LNCaP clone FGC (cell line): ENCODE measurements around the gene SLC19A2.

Experiments used
- DNase-seq: peaks from one replicate; pipeline ENCODE4 v3.0.0-alpha.2; 2011; ENCODE audit warnings: low read depth
- H3K4me3 ChIP-seq: 2 replicates; pipeline ENCODE4 v1.5.1; 2011; ENCODE audit warnings: mild to moderate bottlenecking, low read depth, low read length, control low read depth
- TF ChIP-seq, protein P1 (sequence below): IDR thresholded peaks from 2 replicates; pipeline ENCODE4 v1.5.1; 2012; ENCODE audit warnings: mild to moderate bottlenecking; ENCODE audit not compliant: control insufficient read depth, insufficient read depth; ENCODE audit errors: extremely low read depth

The SLC19A2 gene

DNA sequence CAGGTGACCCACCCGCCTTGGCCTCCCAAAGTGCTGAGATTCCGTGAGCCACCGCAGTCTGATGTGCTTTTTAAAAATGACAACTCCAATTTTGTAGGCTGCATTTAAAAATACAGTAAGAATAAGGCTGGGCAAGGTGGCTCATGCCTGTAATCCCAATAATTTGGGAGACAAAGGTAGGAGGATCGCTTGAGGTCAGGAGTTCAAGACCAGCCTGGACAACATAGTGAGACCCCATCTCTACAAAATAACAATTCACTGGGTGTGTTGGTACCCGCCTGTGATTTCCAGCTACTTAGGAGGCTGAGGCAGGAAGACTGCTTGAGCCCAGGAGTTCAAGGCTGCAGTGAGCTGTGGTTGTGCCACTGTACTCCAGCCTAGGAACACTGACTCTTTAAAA is 23.4 kb downstream of the SLC19A2 start:
- no peak overlapping the region for H3K4me3 ChIP-seq
- DNase-seq = no peak
- TF ChIP-seq, protein P1, sequence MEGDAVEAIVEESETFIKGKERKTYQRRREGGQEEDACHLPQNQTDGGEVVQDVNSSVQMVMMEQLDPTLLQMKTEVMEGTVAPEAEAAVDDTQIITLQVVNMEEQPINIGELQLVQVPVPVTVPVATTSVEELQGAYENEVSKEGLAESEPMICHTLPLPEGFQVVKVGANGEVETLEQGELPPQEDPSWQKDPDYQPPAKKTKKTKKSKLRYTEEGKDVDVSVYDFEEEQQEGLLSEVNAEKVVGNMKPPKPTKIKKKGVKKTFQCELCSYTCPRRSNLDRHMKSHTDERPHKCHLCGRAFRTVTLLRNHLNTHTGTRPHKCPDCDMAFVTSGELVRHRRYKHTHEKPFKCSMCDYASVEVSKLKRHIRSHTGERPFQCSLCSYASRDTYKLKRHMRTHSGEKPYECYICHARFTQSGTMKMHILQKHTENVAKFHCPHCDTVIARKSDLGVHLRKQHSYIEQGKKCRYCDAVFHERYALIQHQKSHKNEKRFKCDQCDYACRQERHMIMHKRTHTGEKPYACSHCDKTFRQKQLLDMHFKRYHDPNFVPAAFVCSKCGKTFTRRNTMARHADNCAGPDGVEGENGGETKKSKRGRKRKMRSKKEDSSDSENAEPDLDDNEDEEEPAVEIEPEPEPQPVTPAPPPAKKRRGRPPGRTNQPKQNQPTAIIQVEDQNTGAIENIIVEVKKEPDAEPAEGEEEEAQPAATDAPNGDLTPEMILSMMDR = no peak

DNA sequence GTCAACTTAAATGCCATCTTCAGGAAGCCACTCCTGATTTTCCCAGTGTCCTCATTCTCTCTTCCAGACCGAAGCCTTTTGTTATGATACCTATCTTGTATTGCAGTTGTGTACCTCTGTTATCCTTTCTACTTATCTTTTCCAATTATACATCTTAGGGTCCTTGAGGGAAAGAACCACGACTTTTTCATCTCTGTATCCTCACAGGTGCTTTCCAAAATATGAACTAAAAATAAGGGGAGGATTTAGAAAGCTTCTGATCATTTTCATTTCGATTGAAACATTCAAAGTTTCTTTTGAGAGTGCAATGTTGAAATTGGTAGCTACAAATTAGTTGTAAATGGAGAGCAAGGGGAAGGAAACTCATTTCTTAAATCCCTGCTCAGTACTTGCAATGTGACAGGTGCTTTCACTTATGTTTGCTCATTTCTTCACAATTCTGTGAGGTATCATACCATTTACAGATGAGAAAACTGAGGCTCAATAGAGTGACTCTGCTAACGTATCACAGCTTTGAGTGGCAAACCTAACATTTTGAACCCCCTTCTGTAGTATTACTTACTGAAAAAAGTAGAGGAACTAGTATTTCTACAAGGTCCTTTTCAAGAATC is 24.2 kb downstream of the SLC19A2 start:
- no peak overlapping the region for H3K4me3 ChIP-seq
- DNase-seq = no peak
- TF ChIP-seq, protein P1 = no peak

DNA sequence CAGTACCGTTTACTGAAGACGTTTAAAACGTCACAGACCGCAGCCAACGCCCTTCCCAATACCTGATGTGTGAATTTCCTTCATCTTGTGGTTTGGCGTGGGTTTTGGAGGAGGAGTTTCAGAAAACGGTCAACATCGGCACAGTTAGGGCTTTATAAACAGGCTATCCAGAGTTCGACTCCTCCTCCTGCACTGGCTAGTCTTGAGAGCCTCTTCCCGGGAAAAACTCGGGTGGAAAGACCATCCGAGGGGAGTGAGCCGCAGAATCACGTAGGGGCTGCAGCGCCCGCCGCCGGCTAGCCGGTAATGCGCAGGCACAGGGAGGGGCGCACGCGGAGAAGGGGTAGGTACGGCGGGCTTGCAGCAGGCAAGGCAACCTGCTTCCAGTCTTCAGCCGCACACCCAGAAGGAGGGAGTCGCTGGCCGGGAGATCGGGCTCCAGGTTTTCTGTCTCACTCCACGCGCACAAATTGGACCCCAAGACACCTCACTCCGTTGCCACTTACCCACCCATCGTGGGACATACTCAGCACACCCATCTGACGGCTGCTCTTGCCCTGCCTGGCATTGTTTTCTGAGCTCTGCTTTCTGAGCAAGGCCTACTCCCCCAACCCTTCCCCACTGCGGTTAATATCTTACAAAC is 25.4 kb downstream of the SLC19A2 start:
- H3K4me3 ChIP-seq = no peak overlapping the region
- TF ChIP-seq, protein P1 = no peak
- DNase-seq = no peak

DNA sequence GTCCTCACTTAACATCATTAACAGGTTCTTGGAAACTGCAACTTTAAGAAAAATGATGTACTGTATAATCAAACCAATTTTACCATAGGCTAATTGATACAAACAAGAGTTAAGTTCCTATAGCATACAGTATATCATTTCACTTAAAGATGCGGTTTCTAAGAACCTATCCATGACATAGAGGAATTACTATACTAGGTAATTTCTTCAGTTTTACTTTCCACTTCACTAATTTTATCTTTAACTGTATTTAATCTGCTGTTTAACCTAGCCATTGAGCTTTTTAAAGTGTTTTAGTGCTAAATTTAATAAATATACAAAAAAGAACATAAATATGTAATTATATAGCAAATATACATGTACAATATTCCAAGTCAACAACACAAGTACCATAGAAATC is 28.3 kb downstream of the SLC19A2 start:
- no peak for DNase-seq
- TF ChIP-seq, protein P1 = no peak
- H3K4me3 ChIP-seq = no peak overlapping the region

DNA sequence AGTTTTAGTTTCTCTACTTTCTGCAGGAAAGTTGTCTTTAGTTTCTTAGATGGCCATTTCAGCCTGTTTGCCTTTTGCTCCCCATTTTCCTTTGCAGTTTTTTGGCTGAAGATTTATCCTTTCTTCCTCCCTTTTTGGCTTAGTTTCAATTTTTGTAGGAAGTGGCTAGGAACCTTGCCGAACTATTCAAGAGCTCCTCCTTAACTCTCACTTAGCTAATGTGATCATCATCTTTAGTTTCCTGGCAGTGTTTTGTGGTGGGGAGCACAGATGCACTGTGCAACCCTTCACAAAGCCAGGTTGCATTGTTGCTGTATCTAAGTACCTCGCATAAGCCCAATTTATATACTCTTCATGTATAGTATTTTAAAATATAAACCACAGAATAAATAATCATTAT is 29.7 kb downstream of the SLC19A2 start:
- DNase-seq = no peak
- TF ChIP-seq, protein P1 = no peak

DNA sequence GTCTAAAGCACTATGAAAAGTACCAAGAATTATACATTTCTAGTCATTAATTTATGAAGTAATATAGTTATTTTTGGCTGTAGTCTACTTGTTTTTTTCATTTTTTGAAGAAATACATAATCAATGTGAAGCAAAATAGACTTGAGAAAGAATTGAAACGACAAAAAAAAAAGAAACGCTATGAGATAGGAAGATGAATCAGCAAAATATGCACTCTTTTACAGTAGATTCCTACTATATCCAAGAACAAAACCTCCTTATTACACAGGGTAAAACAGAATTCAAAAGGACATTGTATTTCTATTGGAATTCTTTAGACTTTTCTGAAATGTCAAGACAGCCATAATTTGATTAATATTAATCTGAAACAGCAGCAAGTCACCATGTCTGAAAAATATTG is 32.8 kb downstream of the SLC19A2 start:
- no peak overlapping the region for H3K4me3 ChIP-seq
- TF ChIP-seq, protein P1 = no peak
- no peak for DNase-seq

More for the DNA sequence above, 29.7 kb downstream of the SLC19A2 start:
- no peak overlapping the region for H3K4me3 ChIP-seq
